Thyroid gland (tissue), 4 donors: ENCODE data around the gene SLC6A3. TPM values are rescaled to one million over a fixed set of nuclear protein-coding genes. Genes with fewer than 3 reads are reported as not detected.
A peak's percentile ranks its signal among the peaks of the same experiment; 100 is the strongest.

Experiments
- DNase-seq, 2 donors: peaks; one replicate each; pipeline ENCODE4 v3.0.0-alpha.2; 2019
- H3K27ac ChIP-seq, 3 donors: fragments of 200-600 bp; sonication (generic); 1 replicate in 2 of 3; 2 replicates in 1 of 3; pipeline ENCODE4 v1.5.1; 2016 to 2019; ENCODE audit warnings: mild to moderate bottlenecking in 1 of 3, moderate library complexity in 1 of 3
- H3K27me3 ChIP-seq: fragments of 200-600 bp; sonication (generic); one replicate; pipeline ENCODE4 v1.5.1; 2019
- H3K36me3 ChIP-seq, 2 donors: fragments of 200-600 bp; sonication (generic); one replicate each; pipeline ENCODE4 v1.5.1; 2016 to 2019
- H3K4me1 ChIP-seq, 2 donors: fragments of 200-600 bp; sonication (generic); one replicate each; pipeline ENCODE4 v1.5.1; 2017 to 2019
- H3K4me3 ChIP-seq, 3 donors: fragments of 200-600 bp; sonication (generic); replicated peaks in 1 of 3; 1 replicate in 2 of 3; 2 replicates in 1 of 3; pipeline ENCODE4 v1.5.1; 2016; ENCODE audit warnings: mild to moderate bottlenecking in 1 of 3
- H3K9me3 ChIP-seq: fragments of 200-600 bp; sonication (generic); one replicate; pipeline ENCODE4 v1.5.1; 2017
- CTCF ChIP-seq, 6 experiments: fragments of 200-600 bp in 3 of 6; fragments of 450-650 bp in 3 of 6; sonication (generic) in 3 of 6; IDR thresholded peaks; one replicate each; pipeline ENCODE4 v1.5.1; 2016 to 2019; ENCODE audit warnings: antibody characterized with exemption in 6 of 6, mild to moderate bottlenecking in 2 of 6, inconsistent platforms in 1 of 6, moderate library complexity in 1 of 6
- POLR2A ChIP-seq, 2 donors: fragments of 450-650 bp; IDR thresholded peaks; one replicate each; pipeline ENCODE4 v1.6.1; 2017; ENCODE audit warnings: antibody characterized with exemption in 2 of 2, mild to moderate bottlenecking in 2 of 2, moderate library complexity in 1 of 2
- WGBS, 2 donors: methylation state at CpG; one replicate each; pipeline ENCODE4 v1.1.5; 2017; 5-methylcytosine and 5-hydroxymethylcytosine counted together
- intact Hi-C: fragments of 100-400 bp; cut with DNase I; formaldehyde crosslinking; loops from one replicate; pipeline ENCODE4 v1.15.1; 2023
- total RNA-seq, 4 donors: library from RNA; depleted of rRNA; stranded (reverse); fragments of >200 nt; gene quantifications; one replicate each; pipeline ENCODE4 v1.2.3, GENCODE V29; 2016

SLC6A3 gene
- total RNA-seq, 4 donors from 2014 or later, result 0.54 to 0.67 (median 0.54) TPM; not detected in 1

- no peak for TF ChIP-seq CTCF (IDR thresholded peaks at IDR 0.05)
- no peak for TF ChIP-seq POLR2A (IDR thresholded peaks at IDR 0.05)
- intact Hi-C loops, result no loop called here
- Histone ChIP-seq H3K27ac (no peak overlapping the region), H3K36me3 (no peaks in the 10 kb centered on the region), H3K27me3 (no peaks in the 10 kb centered on the region), H3K9me3 (no peaks in the 10 kb centered on the region), H3K4me3 (no peak overlapping the region), H3K4me1 (peaks cover 4 to 7% of the 10 kb centered on the region in 2 donors)
- no peak for DNase-seq
- 91 to 94% methylated on average over 21 to 26 of the region's 29 CpGs for WGBS, 2 donors
These were observed 23.5 kb downstream of the SLC6A3 start for GRCh38 chr5:1421521-1422341.

- Histone ChIP-seq H3K4me3 (no peak overlapping the region), H3K27me3 (no peaks in the 10 kb centered on the region), H3K4me1 (peaks cover 4 to 7% of the 10 kb centered on the region in 2 donors), H3K9me3 (no peaks in the 10 kb centered on the region), H3K27ac (no peak overlapping the region), H3K36me3 (no peaks in the 10 kb centered on the region)
- TF ChIP-seq CTCF (IDR thresholded peaks at IDR 0.05) (no peak), POLR2A (IDR thresholded peaks at IDR 0.05) (no peak)
- WGBS, 2 donors, result 48% methylated on average over 14 to 20 of the region's 23 CpGs
- peak; percentile 47 to 62 for DNase-seq
- intact Hi-C loops, result no loop called here
These were observed 24.7 kb downstream of the SLC6A3 start for GRCh38 chr5:1420211-1421195.

GRCh38 chr5:1419476-1420210 lies 25.6 kb downstream of the SLC6A3 start:
- H3K9me3 ChIP-seq, result no peaks in the 10 kb centered on the region
- no peak for TF ChIP-seq CTCF (IDR thresholded peaks at IDR 0.05)
- TF ChIP-seq POLR2A (IDR thresholded peaks at IDR 0.05), result no peak
- no peak for DNase-seq
- no peaks in the 10 kb centered on the region for H3K36me3 ChIP-seq
- 78 to 79% methylated on average over 11 of the region's 11 CpGs for WGBS, 2 donors
- no peak overlapping the region for H3K4me3 ChIP-seq
- H3K4me1 ChIP-seq, result peaks cover 4 to 7% of the 10 kb centered on the region in 2 donors
- intact Hi-C loops, result no loop called here
- H3K27ac ChIP-seq, result no peak overlapping the region
- H3K27me3 ChIP-seq, result no peaks in the 10 kb centered on the region

GRCh38 chr5:1418921-1419280 lies 26.3 kb downstream of the SLC6A3 start:
- peaks cover 4 to 7% of the 10 kb centered on the region in 2 donors for H3K4me1 ChIP-seq
- no peak overlapping the region for H3K4me3 ChIP-seq
- intact Hi-C loops, result no loop called here
- no peaks in the 10 kb centered on the region for H3K9me3 ChIP-seq
- H3K27me3 ChIP-seq, result no peaks in the 10 kb centered on the region
- H3K27ac ChIP-seq, result no peak overlapping the region
- DNase-seq, result no peak
- TF ChIP-seq POLR2A (IDR thresholded peaks at IDR 0.05), result no peak
- H3K36me3 ChIP-seq, result no peaks in the 10 kb centered on the region

GRCh38 chr5:1418238-1418920 lies 26.9 kb downstream of the SLC6A3 start:
- no peaks in the 10 kb centered on the region for H3K9me3 ChIP-seq
- TF ChIP-seq POLR2A (IDR thresholded peaks at IDR 0.05) (no peak), CTCF (IDR thresholded peaks at IDR 0.05) (no peak)

More at GRCh38 chr5:1418238-1418920, 26.9 kb downstream of the SLC6A3 start:
- no peaks in the 10 kb centered on the region for H3K36me3 ChIP-seq
- no peaks in the 10 kb centered on the region for H3K27me3 ChIP-seq
- no peak overlapping the region for H3K27ac ChIP-seq
- intact Hi-C loops, result no loop called here
- DNase-seq, result no peak
- H3K4me1 ChIP-seq, result peaks cover 4 to 7% of the 10 kb centered on the region in 2 donors
- WGBS, 2 donors, result 85 to 92% methylated on average over 2 of the region's 2 CpGs
- no peak overlapping the region for H3K4me3 ChIP-seq
